ENCODE measurements around the gene ESYT2. TPM values are rescaled to one million over a fixed set of nuclear protein-coding genes. Genes with fewer than 3 reads are reported as not detected.
A peak's percentile ranks its signal among the peaks of the same experiment; 100 is the strongest.

Gene ESYT2
- total RNA-seq, 4 donors from 2014 or later: 209 to 286 (median 230) TPM

DNA sequence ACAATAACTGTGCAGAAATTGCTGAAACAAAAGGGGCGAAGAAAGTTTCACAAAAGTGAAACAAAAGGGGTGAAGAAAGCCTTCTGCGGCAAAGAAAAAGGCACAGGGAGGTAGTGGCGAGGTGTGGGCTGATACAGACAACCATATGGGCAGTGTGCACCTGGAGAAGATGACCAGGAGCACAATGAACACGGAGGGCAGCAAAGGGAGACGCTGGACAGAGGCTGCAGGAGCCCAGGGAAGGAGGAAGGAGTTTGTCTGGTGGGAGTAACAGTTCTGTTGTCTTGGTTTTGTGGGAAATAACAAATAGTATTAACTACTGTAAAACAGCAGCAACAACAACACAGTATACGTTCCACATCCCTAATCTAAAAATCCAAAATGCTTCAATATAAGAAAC, 42.4 kb downstream of the ESYT2 start:
- no peaks in the 10 kb centered on the region for H3K27me3 ChIP-seq
- H3K4me3 ChIP-seq: no peak overlapping the region
- no peak for ATAC-seq
- peaks cover 6 to 71% (median 10%) of the 10 kb centered on the region in 3 donors for H3K4me1 ChIP-seq
- H3K9me3 ChIP-seq: no peaks in the 10 kb centered on the region
- no peak for TF ChIP-seq POLR2AphosphoS5 (IDR thresholded peaks at IDR 0.05)
- TF ChIP-seq, protein P1, sequence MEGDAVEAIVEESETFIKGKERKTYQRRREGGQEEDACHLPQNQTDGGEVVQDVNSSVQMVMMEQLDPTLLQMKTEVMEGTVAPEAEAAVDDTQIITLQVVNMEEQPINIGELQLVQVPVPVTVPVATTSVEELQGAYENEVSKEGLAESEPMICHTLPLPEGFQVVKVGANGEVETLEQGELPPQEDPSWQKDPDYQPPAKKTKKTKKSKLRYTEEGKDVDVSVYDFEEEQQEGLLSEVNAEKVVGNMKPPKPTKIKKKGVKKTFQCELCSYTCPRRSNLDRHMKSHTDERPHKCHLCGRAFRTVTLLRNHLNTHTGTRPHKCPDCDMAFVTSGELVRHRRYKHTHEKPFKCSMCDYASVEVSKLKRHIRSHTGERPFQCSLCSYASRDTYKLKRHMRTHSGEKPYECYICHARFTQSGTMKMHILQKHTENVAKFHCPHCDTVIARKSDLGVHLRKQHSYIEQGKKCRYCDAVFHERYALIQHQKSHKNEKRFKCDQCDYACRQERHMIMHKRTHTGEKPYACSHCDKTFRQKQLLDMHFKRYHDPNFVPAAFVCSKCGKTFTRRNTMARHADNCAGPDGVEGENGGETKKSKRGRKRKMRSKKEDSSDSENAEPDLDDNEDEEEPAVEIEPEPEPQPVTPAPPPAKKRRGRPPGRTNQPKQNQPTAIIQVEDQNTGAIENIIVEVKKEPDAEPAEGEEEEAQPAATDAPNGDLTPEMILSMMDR (IDR thresholded peaks at IDR 0.05): no peak
- no peak for TF ChIP-seq POLR2A (IDR thresholded peaks at IDR 0.05)
- TF ChIP-seq EP300 (IDR thresholded peaks at IDR 0.05): no peak
- peaks cover 0 to 70% of the 10 kb centered on the region in 2 donors for H3K36me3 ChIP-seq
- peak overlapping the region; percentile 75 to 90 (median 87) for H3K27ac ChIP-seq
- 48 to 53% methylated on average over 6 of the region's 6 CpGs for WGBS, 2 donors (ENCODE audit: low coverage in 1 of 2)

DNA sequence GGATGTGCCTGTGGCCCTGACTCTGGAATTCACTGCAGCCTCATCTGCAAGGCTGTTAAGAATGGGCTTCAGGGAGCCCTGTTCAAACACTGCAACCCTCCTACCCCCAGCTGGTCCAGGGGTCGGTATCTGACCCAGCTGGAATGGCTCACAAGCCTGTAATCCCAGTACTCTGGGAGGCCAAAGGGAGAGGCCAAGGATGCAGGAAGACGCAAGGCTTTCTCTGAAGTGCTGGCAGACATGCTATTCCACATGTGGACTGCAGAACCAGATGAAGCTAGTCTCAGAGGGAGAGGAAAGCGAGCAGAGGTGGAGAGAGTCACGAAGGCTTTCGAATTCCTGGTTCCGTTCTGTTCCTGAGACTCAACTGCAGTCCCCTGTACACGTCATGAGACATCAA, 45.0 kb downstream of the ESYT2 start:
- Histone ChIP-seq H3K4me3 (no peak overlapping the region), H3K27ac (peak overlapping the region; percentile 75 to 90 (median 87)), H3K4me1 (peaks cover 13 to 75% (median 19%) of the 10 kb centered on the region in 3 donors), H3K36me3 (peaks cover 0 to 60% of the 10 kb centered on the region in 2 donors), H3K9me3 (no peaks in the 10 kb centered on the region), H3K27me3 (no peaks in the 10 kb centered on the region)
- 24 to 57% methylated on average over 3 to 6 of the region's 7 CpGs for WGBS, 2 donors (ENCODE audit: low coverage in 1 of 2)
- TF ChIP-seq, protein P1 (IDR thresholded peaks at IDR 0.05): no peak
- no peak for TF ChIP-seq EP300 (IDR thresholded peaks at IDR 0.05)
- TF ChIP-seq POLR2A (IDR thresholded peaks at IDR 0.05): no peak
- TF ChIP-seq POLR2AphosphoS5 (IDR thresholded peaks at IDR 0.05): no peak
- ATAC-seq: no peak

DNA sequence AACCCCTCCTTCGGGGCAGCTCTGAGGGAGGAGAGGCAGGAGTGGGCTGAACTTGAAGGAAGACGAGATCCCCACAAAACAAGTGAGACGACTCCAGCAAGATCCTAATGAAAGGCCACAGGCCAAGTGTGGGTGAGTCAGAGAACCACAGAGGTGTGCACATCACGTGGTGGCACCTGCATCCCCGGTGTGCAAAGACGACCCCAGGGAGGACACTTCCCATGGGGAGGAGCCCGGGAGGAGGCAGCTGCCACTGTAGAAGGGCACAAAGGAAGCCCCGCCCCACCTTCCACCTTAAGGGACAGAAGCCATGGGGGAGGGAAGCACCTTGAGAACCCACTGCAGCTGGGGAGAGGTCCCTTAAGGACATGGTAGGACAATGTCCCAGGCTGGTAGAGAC, 45.7 kb downstream of the ESYT2 start:
- 25% methylated on average over 6 of the region's 8 CpGs; no CpG with 5 or more reads in 1 of the 2 donors for WGBS, 2 donors (ENCODE audit: low coverage in 1 of 2)
- H3K4me1 ChIP-seq: peaks cover 17 to 81% (median 24%) of the 10 kb centered on the region in 3 donors

DNA sequence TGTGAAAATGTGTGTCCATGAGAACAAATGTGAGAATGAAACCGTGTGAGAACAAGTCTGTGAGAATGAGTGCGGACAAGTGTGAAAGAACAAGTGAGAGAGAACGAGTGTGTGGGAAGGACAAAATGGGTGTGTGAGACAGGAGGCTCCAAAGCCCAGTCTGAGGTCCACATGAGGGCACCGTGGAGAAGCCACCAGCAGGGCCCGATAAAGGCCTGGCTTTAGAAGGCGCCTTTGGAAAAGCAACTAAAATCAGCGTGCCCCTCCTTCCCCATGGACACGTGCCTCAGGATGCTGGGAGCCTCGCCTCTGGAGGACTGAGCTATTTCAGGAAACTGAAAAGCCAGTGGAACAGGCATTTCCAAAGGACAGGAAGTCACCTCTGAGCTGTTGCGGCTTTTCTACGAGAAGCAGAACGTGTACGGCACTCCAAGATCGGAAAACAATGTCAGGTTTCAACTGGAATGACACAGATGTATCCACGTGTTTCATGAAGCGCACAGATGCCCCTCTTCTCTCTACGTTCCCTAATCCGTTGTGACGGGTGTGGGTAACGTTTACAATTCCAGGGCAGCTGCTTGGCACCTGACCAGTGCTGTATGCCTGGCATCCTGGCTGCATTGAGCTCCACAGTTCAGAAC, 46.4 kb downstream of the ESYT2 start:
- Histone ChIP-seq H3K4me1 (peaks cover 17 to 89% (median 30%) of the 10 kb centered on the region in 3 donors), H3K27ac (peak overlapping the region; percentile 75 to 90 (median 87)), H3K36me3 (peaks cover 0 to 49% of the 10 kb centered on the region in 2 donors), H3K27me3 (no peaks in the 10 kb centered on the region), H3K9me3 (no peaks in the 10 kb centered on the region), H3K4me3 (peak overlapping the region in 1 of 2 donors; percentile 20)
- WGBS, 2 donors (ENCODE audit: low coverage in 1 of 2): 21 to 30% methylated on average over 14 to 15 of the region's 20 CpGs
- TF ChIP-seq EP300 (IDR thresholded peaks at IDR 0.05) (no peak), POLR2AphosphoS5 (IDR thresholded peaks at IDR 0.05) (peak; percentile 89), POLR2A (IDR thresholded peaks at IDR 0.05) (peak; percentile 25 to 29)
- TF ChIP-seq, protein P1 (IDR thresholded peaks at IDR 0.05): peak; percentile 21 to 82 (median 72)
- peak; percentile 90 for ATAC-seq

More for the DNA sequence above, 45.7 kb downstream of the ESYT2 start:
- no peaks in the 10 kb centered on the region for H3K9me3 ChIP-seq
- H3K36me3 ChIP-seq: peaks cover 0 to 53% of the 10 kb centered on the region in 2 donors
- ATAC-seq: no peak
- peak overlapping the region; percentile 75 to 90 (median 87) for H3K27ac ChIP-seq
- TF ChIP-seq POLR2AphosphoS5 (IDR thresholded peaks at IDR 0.05) (no peak), EP300 (IDR thresholded peaks at IDR 0.05) (no peak), POLR2A (IDR thresholded peaks at IDR 0.05) (no peak)
- TF ChIP-seq, protein P1 (IDR thresholded peaks at IDR 0.05): no peak
- peak overlapping the region in 1 of 2 donors; percentile 20 for H3K4me3 ChIP-seq
- no peaks in the 10 kb centered on the region for H3K27me3 ChIP-seq
